ENCODE results near the gene AP3B1.

The AP3B1 gene

DNA sequence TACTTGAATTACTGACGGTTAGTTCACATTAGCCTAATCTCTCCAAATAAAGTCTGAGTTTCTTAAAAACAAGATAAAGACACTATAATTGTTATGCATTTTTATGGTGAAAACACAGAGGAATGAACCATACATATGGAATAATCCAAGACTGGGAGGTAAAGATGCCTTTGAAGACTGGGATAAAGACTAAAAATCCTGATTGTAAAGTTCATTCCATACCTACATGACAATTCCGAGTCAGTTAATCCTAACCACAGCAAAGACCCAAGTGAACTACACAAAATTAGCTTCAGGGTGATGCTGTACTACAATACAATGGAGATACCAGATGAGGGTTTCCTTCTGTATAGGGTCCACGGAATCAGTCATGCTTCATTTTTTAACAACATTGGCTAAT is 6.3 kb downstream of the AP3B1 start:
- DNase-seq (ENCODE audit: low read depth) = no peak

- DNase-seq (ENCODE audit: low read depth) = peak; percentile 65
These were observed 6.7 kb downstream of the AP3B1 start for GRCh38 chr5:78287833-78288232.

- DNase-seq (ENCODE audit: low read depth) = no peak
These were observed 7.3 kb downstream of the AP3B1 start for GRCh38 chr5:78287169-78287568.

DNA sequence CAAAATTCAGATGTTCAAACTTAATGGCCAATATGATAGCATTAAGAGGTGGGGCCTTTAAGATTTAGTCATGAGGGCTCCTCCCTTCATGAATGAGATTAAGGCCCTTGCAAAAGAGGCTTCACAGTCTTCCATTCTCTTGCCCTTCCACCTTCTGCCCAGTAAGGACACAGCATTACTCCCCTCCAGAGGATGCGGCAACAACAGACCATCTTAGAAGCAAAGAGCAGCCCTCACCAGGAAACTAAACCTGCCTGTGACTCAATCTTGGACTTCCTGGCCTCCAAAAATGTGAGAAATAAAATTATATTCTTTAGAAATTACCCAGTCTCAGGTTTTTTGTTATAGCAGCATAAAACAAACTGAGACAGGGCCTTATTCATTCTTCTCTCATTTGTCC is 8.2 kb downstream of the AP3B1 start:
- DNase-seq (ENCODE audit: low read depth) = no peak

GRCh38 chr5:78283802-78284201 is 10.7 kb downstream of the AP3B1 start:
- DNase-seq (ENCODE audit: low read depth) = no peak

DNA sequence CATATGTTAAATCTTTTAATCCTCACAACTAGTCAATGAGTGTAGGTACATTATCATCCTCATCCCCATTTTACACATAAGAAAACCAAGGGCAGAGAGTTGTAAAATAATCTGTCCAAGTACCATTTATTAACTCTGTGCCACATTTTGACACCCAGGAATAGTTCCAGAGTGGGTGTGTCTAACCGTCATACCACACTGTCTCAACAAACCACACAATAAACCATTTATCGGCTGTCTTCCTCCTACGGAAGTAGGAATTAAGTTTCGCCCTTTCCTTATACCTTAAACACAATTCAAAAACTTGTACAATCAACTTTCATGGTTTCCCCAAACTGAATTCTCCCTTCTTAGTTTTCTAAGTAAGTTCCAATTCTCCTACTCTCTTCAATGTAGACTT is 11.4 kb downstream of the AP3B1 start:
- no peak for DNase-seq (ENCODE audit: low read depth)

GRCh38 chr5:78280261-78280660 is 14.2 kb downstream of the AP3B1 start:
- no peak for DNase-seq (ENCODE audit: low read depth)

- no peak for DNase-seq (ENCODE audit: low read depth)
These were observed 15.3 kb downstream of the AP3B1 start for GRCh38 chr5:78279194-78279593.

- no peak for DNase-seq (ENCODE audit: low read depth)
These were observed 16.8 kb downstream of the AP3B1 start for GRCh38 chr5:78277715-78278114.

GRCh38 chr5:78275998-78276543 is 18.4 kb downstream of the AP3B1 start:
- DNase-seq (ENCODE audit: low read depth) = no peak

DNA sequence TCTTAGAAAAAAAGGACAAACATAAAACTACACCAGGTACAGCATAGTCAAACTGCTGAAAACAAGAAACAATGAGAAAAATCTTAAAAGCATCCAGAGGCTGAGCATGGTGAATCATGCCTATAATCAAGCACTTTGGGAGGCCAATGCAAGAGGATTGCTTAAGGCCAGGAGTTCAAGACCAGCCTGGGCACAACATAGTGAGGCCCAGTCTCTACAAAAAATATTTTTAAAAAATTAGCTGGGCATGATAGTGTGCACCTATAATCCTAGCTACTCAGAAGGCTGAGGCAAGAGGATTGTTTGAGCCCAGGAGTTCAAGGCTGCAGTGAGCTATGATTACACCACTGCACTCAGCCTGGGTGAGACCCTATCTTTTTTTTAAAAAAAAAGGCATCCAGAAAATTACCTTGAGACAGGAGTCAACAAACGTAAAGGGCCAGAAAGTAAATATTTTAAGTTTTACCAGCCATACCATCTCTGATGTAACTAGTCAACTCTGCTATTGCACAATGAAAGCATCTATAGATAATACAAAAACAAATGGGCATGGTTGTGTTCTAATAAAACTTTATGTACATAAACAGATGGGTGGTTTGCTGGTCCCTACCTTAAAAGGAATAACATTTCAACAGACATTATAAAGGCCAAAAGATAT is 19.8 kb downstream of the AP3B1 start:
- DNase-seq (ENCODE audit: low read depth) = no peak

GRCh38 chr5:78273436-78273835 is 21.1 kb downstream of the AP3B1 start:
- DNase-seq (ENCODE audit: low read depth) = no peak

DNA sequence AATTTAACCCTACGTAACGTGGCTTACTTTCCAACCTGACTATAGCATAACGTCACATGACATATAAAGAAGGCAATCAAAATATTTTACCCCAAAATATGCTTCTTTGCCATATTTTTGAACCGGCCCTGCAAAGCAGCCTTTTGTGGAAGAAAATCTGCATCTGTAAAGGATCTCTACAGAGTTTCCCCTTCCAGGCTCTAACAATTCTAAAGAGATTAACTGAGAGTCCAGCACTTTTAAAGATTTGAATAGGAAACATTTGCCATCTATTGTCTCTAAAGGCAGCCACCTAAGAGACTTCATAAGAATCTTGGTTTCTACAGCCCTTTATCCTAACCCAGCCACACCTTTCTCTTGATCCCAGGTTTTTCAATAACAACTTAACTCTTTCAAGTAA is 22.7 kb downstream of the AP3B1 start:
- no peak for DNase-seq (ENCODE audit: low read depth)

DNA sequence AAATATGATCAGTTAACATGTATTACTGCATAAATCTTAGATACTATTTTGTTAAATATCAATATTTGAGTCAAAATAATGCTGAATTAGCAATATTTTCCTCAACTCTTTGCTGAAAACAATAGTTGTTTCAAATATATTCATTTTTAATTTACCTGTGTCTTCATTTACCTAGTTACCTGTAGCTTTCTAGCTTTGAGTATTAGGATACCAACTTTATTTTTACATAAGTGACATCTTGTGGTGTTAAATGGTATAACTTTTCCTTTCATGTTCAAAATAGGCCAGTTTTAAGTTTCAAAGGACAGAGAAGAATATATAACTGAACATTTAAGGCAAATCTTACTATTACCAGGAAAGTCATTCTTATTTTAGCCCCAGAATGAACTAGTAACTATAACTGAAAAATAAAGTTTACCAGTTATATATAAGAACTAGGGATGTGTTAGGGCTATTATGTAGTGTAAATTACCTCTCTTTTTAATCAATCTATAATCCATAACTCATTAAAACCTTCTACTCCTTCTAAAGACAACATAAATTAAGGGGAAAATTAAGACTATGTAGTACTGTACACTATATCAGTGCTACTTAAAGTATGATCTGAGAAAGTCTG is 25.3 kb downstream of the AP3B1 start:
- DNase-seq (ENCODE audit: low read depth) = no peak

- DNase-seq (ENCODE audit: low read depth) = no peak
These were observed 26.1 kb downstream of the AP3B1 start for GRCh38 chr5:78268356-78268755.

DNA sequence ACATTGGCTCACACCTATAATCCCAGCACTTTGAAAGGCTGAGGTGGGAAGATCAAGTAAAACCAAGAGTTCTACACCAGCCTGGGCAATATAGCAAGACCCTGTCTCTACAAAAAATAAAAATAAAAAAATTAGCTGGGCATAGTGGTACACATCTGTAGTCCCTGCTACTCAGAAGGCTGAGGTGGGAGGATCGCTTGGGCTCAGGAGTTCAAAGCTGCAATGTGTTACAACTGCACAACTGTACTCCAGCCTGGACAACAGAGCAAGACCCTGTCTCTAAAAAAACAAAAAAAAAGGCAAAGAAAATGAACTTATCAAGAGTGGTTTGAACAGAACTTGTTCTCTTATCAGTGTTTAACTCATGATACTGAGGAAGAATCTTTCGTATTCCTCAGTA is 29.3 kb downstream of the AP3B1 start:
- DNase-seq (ENCODE audit: low read depth) = no peak

GRCh38 chr5:78264600-78264999 is 29.9 kb downstream of the AP3B1 start:
- DNase-seq (ENCODE audit: low read depth) = no peak

- DNase-seq (ENCODE audit: low read depth) = no peak
These were observed 33.7 kb downstream of the AP3B1 start for GRCh38 chr5:78260771-78261170.

DNA sequence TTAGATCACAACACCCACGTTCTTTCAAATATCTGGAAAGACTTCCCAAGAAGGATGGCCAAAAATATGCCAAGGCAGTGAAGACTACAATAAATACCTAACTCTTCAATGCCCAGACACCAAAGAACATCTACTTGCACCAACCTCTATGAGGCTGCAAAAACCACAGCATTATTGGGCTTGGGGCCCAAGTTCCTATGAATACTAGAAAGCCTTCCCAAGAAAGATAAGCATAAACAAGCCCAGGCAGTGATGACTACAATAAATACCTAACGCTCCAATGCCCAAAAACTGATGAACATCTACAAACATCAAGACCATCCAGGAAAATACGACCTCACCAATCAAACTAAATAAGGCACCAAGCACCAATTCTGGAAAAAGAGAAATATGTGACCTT is 41.3 kb downstream of the AP3B1 start:
- no peak for DNase-seq (ENCODE audit: low read depth)

DNA sequence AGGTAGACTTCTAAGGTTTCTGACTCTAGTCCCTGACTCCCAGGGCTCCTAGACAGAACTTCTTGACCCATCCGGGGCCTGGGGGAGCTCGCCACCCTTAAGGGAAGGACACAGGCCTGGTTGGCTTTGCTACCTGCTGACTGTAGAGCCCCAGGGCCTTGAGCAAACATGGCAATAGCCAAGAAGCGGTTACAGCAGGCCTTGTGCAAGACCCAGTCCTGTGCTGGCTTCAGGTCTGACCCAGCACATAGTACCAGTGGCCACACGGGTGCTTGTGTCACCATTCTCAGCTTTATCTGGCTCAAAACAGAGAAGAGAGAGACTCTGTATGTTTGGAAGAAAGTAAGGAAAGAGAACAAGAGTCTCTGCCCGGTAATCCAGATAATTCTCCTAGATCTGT is 41.8 kb downstream of the AP3B1 start:
- DNase-seq (ENCODE audit: low read depth) = no peak

DNA sequence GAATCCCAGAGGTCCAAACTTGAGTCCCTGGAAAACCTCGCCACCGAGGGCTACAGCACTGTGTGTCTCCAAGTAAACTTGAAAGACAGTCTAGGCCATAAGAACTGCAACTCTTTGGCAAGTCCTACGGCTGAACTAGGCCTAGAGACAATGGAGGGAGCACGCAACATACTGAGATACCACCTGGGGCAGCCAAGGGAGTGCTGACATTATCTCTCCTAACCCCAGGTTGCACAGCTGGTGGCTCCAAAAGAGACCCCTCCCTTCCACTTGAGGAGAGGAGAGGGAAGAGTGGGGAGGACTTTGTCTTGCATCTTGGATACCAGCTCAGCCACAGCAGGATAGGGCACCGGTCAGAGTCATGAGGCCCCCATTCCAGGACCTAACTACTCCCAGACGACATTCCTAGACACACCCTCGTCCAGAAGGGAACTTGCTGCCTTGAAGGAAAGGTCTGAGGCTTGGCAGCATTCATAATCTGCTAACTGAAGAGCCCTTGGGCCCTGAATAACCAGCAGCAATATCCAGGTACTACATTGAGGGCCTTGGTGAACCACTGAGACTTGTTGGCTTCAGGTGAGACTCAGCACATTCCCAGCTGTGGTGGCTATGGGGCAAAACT is 42.7 kb downstream of the AP3B1 start:
- no peak for DNase-seq (ENCODE audit: low read depth)

DNA sequence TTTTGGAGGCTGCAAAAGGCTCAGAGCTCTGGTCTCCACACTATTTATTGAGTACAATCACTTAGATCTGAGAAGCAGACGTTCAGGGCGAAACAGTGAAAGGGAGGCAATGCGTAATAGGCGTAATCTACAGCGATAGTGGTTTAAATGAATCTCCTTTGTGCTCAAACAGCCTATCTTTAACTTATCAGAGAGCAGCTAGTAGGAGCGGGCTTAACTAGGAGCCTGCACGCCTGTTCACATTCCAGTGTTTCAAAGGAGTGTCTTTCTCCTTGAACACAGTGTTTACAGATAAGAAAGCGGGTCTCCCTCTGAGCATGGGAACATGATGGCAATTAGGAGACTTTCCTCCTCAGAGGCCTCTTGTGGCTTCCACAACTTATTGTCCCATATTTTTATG is 49.4 kb downstream of the AP3B1 start:
- DNase-seq (ENCODE audit: low read depth) = no peak

DNA sequence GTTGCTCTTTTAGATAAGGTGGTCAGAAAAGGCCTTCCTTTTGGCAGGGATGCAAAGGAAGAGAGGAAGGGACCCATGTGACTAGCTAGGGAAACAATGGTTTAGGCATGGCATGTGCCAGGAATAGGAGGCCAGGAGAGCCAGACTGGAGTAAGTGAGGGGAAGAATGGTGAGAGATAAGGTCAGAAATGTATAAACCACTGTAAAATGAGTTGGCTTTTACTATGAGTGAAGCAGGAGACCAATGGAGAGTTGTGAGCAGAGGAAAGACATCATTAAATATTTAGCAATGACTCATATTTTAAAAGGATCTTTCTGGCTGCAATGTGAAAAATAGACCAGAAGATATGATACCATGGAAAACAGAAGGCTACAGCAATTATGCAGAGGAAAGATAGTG is 50.9 kb downstream of the AP3B1 start:
- DNase-seq (ENCODE audit: low read depth) = peak; percentile 40

GRCh38 chr5:78243091-78243490 is 51.4 kb downstream of the AP3B1 start:
- DNase-seq (ENCODE audit: low read depth) = no peak
